GM23338 (cell line): ENCODE data around the gene TEX44. TPM values are rescaled to one million over a fixed set of nuclear protein-coding genes. Genes with fewer than 3 reads are reported as not detected.

Source experiments
- ATAC-seq: fragments of 200-7000 bp; cut with Tn5 transposase; 3 replicates; pipeline ENCODE4 v1.9.1; 2020
- DNase-seq: peaks from one replicate; pipeline ENCODE4 v3.0.0-alpha.2; 2015; ENCODE audit warnings: low spot score
- H2AFZ ChIP-seq: fragments of 200-600 bp; sonication (generic); 2 replicates; pipeline ENCODE4 v1.8.0; 2016; ENCODE audit warnings: antibody characterized with exemption, mild to moderate bottlenecking, moderate library complexity
- H3F3A ChIP-seq: fragments of 200-600 bp; sonication (generic); replicated peaks from 2 replicates; pipeline ENCODE4 v1.8.0; 2017; ENCODE audit warnings: antibody characterized with exemption, mixed run types, low read depth
- H3K27ac ChIP-seq: fragments of 200-600 bp; sonication (generic); 2 replicates; pipeline ENCODE4 v1.6.1; 2016; ENCODE audit warnings: low read depth
- H3K27me3 ChIP-seq: fragments of 200-600 bp; sonication (generic); 2 replicates; pipeline ENCODE4 v1.8.0; 2016; ENCODE audit warnings: mild to moderate bottlenecking, mixed run types, moderate library complexity; ENCODE audit not compliant: insufficient read depth
- H3K36me3 ChIP-seq: fragments of 200-600 bp; sonication (generic); 2 replicates; pipeline ENCODE4 v1.8.0; 2016; ENCODE audit warnings: mild to moderate bottlenecking; ENCODE audit not compliant: insufficient read depth
- H3K4me1 ChIP-seq: fragments of 200-600 bp; sonication (generic); 2 replicates; pipeline ENCODE4 v1.8.0; 2016; ENCODE audit warnings: mild to moderate bottlenecking, moderate library complexity; ENCODE audit not compliant: insufficient read depth
- H3K4me2 ChIP-seq: fragments of 200-600 bp; sonication (generic); 2 replicates; pipeline ENCODE4 v1.7.1; 2017; ENCODE audit warnings: mixed run types
- H3K4me3 ChIP-seq: fragments of 200-600 bp; sonication (generic); 2 replicates; pipeline ENCODE4 v1.6.1; 2016; ENCODE audit warnings: mixed run types
- H3K79me2 ChIP-seq: fragments of 200-600 bp; sonication (generic); replicated peaks from 2 replicates; pipeline ENCODE4 v1.8.0; 2017; ENCODE audit warnings: mild to moderate bottlenecking; ENCODE audit not compliant: insufficient read depth
- H3K9me2 ChIP-seq: fragments of 200-600 bp; sonication (generic); 2 replicates; pipeline ENCODE4 v1.8.0; 2017; ENCODE audit not compliant: insufficient read depth
- H4K20me1 ChIP-seq: fragments of 200-600 bp; sonication (generic); replicated peaks from 2 replicates; pipeline ENCODE4 v1.8.0; 2017; ENCODE audit warnings: mild to moderate bottlenecking; ENCODE audit not compliant: insufficient read depth
- H3K27ac Mint-ChIP-seq: 2 replicates; pipeline ENCODE4 v1.8.0; 2020; ENCODE audit warnings: inconsistent platforms, mild to moderate bottlenecking, moderate library complexity, mixed read lengths
- H3K27me3 Mint-ChIP-seq: 3 replicates; pipeline ENCODE4 v1.8.0; 2022; ENCODE audit warnings: low read depth, mild to moderate bottlenecking, moderate library complexity, mixed read lengths, inconsistent platforms; ENCODE audit not compliant: insufficient read depth, poor library complexity
- H3K36me3 Mint-ChIP-seq: 3 replicates; pipeline ENCODE4 v1.8.0; 2021; ENCODE audit warnings: low read depth, mild to moderate bottlenecking, inconsistent platforms, moderate library complexity, mixed read lengths
- H3K4me1 Mint-ChIP-seq: 3 replicates; pipeline ENCODE4 v1.8.0; 2020; ENCODE audit warnings: mild to moderate bottlenecking, inconsistent platforms, mixed read lengths
- H3K4me3 Mint-ChIP-seq: 3 replicates; pipeline ENCODE4 v1.8.0; 2021; ENCODE audit warnings: moderate library complexity, mild to moderate bottlenecking, inconsistent platforms, mixed read lengths
- H3K9me3 Mint-ChIP-seq: 3 replicates; pipeline ENCODE4 v1.8.0; 2020; ENCODE audit warnings: moderate library complexity, mild to moderate bottlenecking, inconsistent platforms, mixed read lengths
- CREB1 ChIP-seq: fragments of 250-450 bp; sonication (Bioruptor Pico); IDR thresholded peaks from 2 replicates; pipeline ENCODE4 v1.5.0; 2020; ENCODE audit warnings: low read depth, mild to moderate bottlenecking, moderate library complexity
- CTCF ChIP-seq, 2 experiments: fragments of 200-600 bp in 1 of 2; sonication (generic) in 1 of 2; conservative IDR thresholded peaks; 2 replicates each; pipeline versions ENCODE4 v1.5.1 to v1.6.1; 2016 to 2017; ENCODE audit warnings: antibody characterized with exemption in 2 of 2, low read depth in 2 of 2, mild to moderate bottlenecking in 2 of 2, moderate library complexity in 1 of 2
- ETS1 ChIP-seq: IDR thresholded peaks from 2 replicates; pipeline ENCODE4 v1.6.1; 2016; ENCODE audit warnings: antibody characterized with exemption
- EZH2 ChIP-seq: fragments of 200-600 bp; sonication (generic); IDR thresholded peaks from one replicate; pipeline ENCODE4 v1.8.0; 2017; ENCODE audit warnings: antibody characterized with exemption, mild to moderate bottlenecking, low read depth; ENCODE audit not compliant: unreplicated experiment
- EZH2phosphoT487 ChIP-seq: fragments of 200-600 bp; sonication (generic); IDR thresholded peaks from one replicate; pipeline ENCODE4 v1.8.1; 2018; ENCODE audit warnings: antibody characterized with exemption; ENCODE audit not compliant: unreplicated experiment
- JUNB ChIP-seq: IDR thresholded peaks from one replicate; pipeline ENCODE4 v1.6.1; 2016; ENCODE audit warnings: antibody characterized with exemption; ENCODE audit not compliant: unreplicated experiment
- NANOG ChIP-seq: IDR thresholded peaks from 2 replicates; pipeline ENCODE4 v1.6.1; 2016; ENCODE audit warnings: antibody characterized with exemption, borderline replicate concordance
- POLR2AphosphoS5 ChIP-seq: IDR thresholded peaks from 2 replicates; pipeline ENCODE4 v1.6.1; 2016; ENCODE audit warnings: antibody characterized with exemption, low read depth
- REST ChIP-seq: IDR thresholded peaks from one replicate; pipeline ENCODE4 v1.6.1; 2018; ENCODE audit warnings: antibody characterized with exemption; ENCODE audit not compliant: unreplicated experiment
- STAT1 ChIP-seq: IDR thresholded peaks from one replicate; pipeline ENCODE4 v1.6.1; 2016; ENCODE audit warnings: antibody characterized with exemption; ENCODE audit not compliant: unreplicated experiment
- ZNF114 ChIP-seq: fragments of 250-450 bp; sonication (Bioruptor Pico); IDR thresholded peaks from 2 replicates; pipeline ENCODE4 v1.5.0; 2020; ENCODE audit warnings: mild to moderate bottlenecking, moderate library complexity
- ZNF331 ChIP-seq: fragments of 250-450 bp; sonication (Bioruptor Pico); IDR thresholded peaks from 2 replicates; pipeline ENCODE4 v1.5.0; 2020; ENCODE audit warnings: low read depth, mild to moderate bottlenecking, moderate library complexity
- polyA plus RNA-seq: library from polyadenylated mRNA; unstranded; fragments of >200 nt; fragmentation: Nextera tagmentation; extraction: Ambion mirVana; gene quantifications from 2 replicates; pipeline ENCODE4 v1.2.1, GENCODE V29; 2016
- total RNA-seq: library from RNA; depleted of rRNA; stranded (reverse); fragments of >200 nt; shearing (Covaris generic); gene quantifications from 2 replicates; pipeline ENCODE4 v1.2.3, GENCODE V29; 2014
- TF ChIP-seq, protein P1 (sequence below): fragments of 250-450 bp; sonication (Bioruptor Pico); IDR thresholded peaks from 2 replicates; pipeline ENCODE4 v1.5.0; 2020; ENCODE audit warnings: mild to moderate bottlenecking, moderate library complexity

Gene TEX44
- total and polyA plus RNA-seq, 2 experiments from 2014 or later, result not detected

DNA sequence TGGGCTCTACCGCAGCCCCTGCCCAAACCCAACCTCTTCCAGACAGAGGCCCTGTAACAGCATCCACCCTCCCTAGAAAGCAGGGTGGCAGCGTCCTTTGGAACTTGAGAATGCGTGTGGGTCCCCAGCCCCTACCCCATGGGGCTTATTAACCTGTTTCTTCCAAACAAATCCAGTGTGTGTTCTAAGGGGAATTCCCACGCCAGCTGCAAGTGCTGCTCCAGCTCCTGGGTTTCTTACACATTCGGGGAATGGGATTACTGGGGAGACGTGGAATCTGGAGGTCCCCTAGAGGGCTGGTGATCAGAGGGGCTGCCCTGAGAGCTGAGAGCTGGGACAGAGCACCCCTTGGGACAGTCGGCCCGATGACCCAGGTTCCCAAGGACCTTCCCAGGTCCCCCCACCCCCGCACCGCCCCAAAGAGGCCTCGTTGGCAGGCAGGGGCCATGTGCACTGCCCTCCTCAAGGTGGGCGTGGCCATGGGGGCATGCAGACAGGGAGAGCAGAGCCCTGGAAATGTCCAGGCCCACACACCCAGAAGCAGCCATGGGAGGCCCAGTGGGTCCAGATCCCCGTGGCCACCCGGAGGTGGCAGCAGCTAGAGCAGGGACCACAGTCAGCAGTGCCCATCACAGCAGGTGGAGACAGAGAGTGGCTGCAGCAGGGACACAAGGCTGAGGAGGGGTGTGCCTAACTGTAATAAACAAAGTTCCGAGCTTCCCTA, 18.8 kb upstream of the TEX44 start:
- Histone ChIP-seq H3K79me2 (no peaks in the 10 kb centered on the region), H3K9me2 (no peaks in the 10 kb centered on the region), H3K27me3 (no peaks in the 10 kb centered on the region), H4K20me1 (no peaks in the 10 kb centered on the region), H3K4me3 (peak overlapping the region; percentile 15; the same call in 1 of the 2 replicates), H3K4me1 (peaks cover 41% of the 10 kb centered on the region), H3K4me2 (peak overlapping the region; percentile 73), H3F3A (peaks cover 24% of the 10 kb centered on the region), H3K36me3 (no peaks in the 10 kb centered on the region), H2AFZ (peak overlapping the region; percentile 87), H3K27ac (peak overlapping the region; percentile 85)
- no peak for TF ChIP-seq ETS1
- no peak for TF ChIP-seq NANOG
- TF ChIP-seq, protein P1, sequence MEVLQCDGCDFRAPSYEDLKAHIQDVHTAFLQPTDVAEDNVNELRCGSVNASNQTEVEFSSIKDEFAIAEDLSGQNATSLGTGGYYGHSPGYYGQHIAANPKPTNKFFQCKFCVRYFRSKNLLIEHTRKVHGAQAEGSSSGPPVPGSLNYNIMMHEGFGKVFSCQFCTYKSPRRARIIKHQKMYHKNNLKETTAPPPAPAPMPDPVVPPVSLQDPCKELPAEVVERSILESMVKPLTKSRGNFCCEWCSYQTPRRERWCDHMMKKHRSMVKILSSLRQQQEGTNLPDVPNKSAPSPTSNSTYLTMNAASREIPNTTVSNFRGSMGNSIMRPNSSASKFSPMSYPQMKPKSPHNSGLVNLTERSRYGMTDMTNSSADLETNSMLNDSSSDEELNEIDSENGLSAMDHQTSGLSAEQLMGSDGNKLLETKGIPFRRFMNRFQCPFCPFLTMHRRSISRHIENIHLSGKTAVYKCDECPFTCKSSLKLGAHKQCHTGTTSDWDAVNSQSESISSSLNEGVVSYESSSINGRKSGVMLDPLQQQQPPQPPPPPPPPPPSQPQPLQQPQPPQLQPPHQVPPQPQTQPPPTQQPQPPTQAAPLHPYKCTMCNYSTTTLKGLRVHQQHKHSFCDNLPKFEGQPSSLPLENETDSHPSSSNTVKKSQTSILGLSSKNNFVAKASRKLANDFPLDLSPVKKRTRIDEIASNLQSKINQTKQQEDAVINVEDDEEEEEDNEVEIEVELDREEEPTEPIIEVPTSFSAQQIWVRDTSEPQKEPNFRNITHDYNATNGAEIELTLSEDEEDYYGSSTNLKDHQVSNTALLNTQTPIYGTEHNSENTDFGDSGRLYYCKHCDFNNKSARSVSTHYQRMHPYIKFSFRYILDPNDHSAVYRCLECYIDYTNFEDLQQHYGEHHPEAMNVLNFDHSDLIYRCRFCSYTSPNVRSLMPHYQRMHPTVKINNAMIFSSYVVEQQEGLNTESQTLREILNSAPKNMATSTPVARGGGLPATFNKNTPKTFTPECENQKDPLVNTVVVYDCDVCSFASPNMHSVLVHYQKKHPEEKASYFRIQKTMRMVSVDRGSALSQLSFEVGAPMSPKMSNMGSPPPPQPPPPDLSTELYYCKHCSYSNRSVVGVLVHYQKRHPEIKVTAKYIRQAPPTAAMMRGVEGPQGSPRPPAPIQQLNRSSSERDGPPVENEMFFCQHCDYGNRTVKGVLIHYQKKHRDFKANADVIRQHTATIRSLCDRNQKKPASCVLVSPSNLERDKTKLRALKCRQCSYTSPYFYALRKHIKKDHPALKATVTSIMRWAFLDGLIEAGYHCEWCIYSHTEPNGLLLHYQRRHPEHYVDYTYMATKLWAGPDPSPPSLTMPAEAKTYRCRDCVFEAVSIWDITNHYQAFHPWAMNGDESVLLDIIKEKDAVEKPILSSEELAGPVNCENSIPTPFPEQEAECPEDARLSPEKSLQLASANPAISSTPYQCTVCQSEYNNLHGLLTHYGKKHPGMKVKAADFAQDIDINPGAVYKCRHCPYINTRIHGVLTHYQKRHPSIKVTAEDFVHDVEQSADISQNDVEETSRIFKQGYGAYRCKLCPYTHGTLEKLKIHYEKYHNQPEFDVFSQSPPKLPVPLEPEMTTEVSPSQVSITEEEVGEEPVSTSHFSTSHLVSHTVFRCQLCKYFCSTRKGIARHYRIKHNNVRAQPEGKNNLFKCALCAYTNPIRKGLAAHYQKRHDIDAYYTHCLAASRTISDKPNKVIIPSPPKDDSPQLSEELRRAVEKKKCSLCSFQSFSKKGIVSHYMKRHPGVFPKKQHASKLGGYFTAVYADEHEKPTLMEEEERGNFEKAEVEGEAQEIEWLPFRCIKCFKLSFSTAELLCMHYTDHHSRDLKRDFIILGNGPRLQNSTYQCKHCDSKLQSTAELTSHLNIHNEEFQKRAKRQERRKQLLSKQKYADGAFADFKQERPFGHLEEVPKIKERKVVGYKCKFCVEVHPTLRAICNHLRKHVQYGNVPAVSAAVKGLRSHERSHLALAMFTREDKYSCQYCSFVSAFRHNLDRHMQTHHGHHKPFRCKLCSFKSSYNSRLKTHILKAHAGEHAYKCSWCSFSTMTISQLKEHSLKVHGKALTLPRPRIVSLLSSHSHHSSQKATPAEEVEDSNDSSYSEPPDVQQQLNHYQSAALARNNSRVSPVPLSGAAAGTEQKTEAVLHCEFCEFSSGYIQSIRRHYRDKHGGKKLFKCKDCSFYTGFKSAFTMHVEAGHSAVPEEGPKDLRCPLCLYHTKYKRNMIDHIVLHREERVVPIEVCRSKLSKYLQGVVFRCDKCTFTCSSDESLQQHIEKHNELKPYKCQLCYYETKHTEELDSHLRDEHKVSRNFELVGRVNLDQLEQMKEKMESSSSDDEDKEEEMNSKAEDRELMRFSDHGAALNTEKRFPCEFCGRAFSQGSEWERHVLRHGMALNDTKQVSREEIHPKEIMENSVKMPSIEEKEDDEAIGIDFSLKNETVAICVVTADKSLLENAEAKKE (CRISPR knock-in tag), result no peak
- no peak for TF ChIP-seq STAT1
- TF ChIP-seq CTCF (conservative IDR thresholded peaks at IDR 0.05; ENCODE audit: low read depth in 2 of 2), result no peak
- TF ChIP-seq ZNF114, result no peak
- no peak for TF ChIP-seq POLR2AphosphoS5
- TF ChIP-seq EZH2, result no peak
- TF ChIP-seq JUNB, result no peak
- TF ChIP-seq EZH2phosphoT487, result no peak
- no peak for TF ChIP-seq CREB1 (CRISPR knock-in tag)
- no peak for TF ChIP-seq ZNF331 (CRISPR knock-in tag)
- TF ChIP-seq REST, result no peak
- H3K27me3 Mint-ChIP-seq, result peaks cover 9% of the 10 kb centered on the region
- H3K27ac Mint-ChIP-seq, result peak overlapping the region; percentile 92
- ATAC-seq (peak; percentile 40), DNase-seq (peak; percentile 54)
- peaks cover 11% of the 10 kb centered on the region; the same call in 2 of the 3 replicates for H3K9me3 Mint-ChIP-seq
- peaks cover 61% of the 10 kb centered on the region for H3K4me1 Mint-ChIP-seq
- H3K4me3 Mint-ChIP-seq, result peak overlapping the region; percentile 18; the same call in 2 of the 3 replicates
- peaks cover 6% of the 10 kb centered on the region for H3K36me3 Mint-ChIP-seq
